GM21529 (cell line): ENCODE results near the gene RANBP10.
"Not testable (repeated sequence)": the region's sequence is repeated elsewhere in the genome, so short reads cannot be mapped to it uniquely, and the experiment has no call there.

Experiments
- ATAC-seq: cut with Tn5 transposase; IDR thresholded peaks from one replicate; pipeline ENCODE4 v1.9.1; 2021; ENCODE audit not compliant: unreplicated experiment

Gene RANBP10

GRCh38 chr16:67806428-67807147 lies at the start of gene RANBP10, which contains the start of gene TSNAXIP1:
RANBP10 (minus strand) TSS chr16:67806560; CDS start chr16:67806536, 24 bp downstream.
TSNAXIP1 (plus strand) TSS chr16:67806889; CDS start chr16:67807150, 261 bp downstream.
- ATAC-seq: peak; percentile 95

GRCh38 chr16:67855789-67856188 lies 49.4 kb upstream of the RANBP10 start:
- ATAC-seq: no peak

- ATAC-seq: no peak
Observed at GRCh38 chr16:67853670-67854069, 47.3 kb upstream of the RANBP10 start.

GRCh38 chr16:67848118-67848517 lies 41.8 kb upstream of the RANBP10 start:
- no peak for ATAC-seq

DNA sequence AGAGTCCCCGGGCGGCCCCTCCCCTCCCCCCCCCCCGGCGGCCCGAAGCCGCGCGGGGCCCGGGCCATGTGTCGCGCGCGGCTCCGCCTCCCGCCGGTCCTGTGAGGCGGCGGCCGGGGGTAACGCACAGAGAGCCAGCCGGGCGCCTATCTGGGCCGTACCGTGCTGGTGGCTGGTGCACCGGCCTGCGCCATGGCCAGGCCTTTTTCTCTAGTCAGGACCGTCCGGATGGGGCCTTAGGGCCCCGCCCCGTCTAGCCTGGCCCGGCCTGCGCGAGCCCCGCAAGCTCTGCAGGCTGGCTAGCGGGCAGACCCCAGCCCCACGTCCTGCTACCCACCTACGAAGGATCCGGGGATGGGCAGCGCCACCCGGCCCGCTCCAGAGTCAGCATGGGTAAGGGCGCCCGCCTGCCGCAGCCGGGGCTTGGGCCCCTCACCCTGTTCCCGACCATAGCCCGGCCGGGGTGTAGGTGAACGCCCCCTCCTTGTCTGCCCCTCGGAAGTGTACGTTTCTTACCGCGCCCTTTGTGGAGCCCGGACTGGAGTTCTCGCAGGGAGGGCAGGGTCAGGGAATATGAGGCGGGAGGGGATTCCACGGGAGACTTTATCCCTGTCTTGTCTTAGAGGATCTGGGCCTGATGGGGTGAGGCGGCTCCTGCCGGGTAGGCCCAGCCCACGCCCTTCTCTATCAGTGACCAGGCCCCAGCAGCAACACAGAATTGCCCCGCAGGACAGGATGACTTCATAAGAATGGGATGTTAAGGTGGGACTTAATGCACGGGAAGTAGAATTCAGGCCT lies 40.9 kb upstream of the RANBP10 start, which contains the start of gene CENPT:
CENPT (minus strand) TSS at position 630 of the 798 bp plus-strand sequence. CDS start 13,834 bp downstream, outside the sequence.
- peak; percentile 42 for ATAC-seq

DNA sequence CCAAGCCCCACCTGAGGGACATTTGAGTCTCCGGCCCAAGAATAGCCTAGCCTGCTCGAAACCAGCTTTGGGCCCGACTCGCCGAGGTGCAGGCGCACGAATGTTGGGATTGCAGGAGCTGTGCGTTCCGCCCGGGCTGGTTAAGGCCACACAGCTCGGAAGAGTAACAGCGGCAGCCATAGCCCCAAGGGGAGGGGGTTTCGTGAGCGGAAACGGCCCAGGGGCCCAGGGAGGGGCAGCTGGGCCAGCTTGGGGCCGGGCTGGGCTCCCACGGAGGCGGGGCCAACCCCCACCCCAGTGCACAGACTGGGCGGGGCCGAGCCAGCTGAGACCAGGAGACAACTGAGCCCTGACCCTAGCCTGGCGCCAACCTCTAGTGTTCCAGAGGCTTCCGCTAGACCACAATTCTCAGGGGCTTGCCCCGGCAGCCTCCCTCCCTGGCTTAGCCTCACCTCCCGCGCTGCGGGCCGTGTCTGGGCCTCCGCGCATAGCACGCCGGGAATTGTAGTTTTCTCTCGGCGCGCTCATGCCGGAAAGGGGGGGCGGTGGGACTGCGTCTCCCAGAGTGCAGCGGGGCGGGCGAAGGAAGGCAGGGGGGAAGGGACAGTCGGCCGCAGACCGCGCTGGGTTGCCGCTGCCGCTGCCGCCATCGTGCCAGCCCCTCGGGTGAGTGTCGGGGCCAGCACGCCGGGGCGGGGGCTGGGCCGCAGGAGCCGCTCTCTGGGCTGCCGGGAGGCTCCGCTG lies 40.1 kb upstream of the RANBP10 start, which contains the start of gene NUTF2:
NUTF2 (plus strand) TSS at position 614 of the 744 bp plus-strand sequence. CDS start 18,198 bp downstream, outside the sequence.
- ATAC-seq: peak; percentile 56

GRCh38 chr16:67846063-67846319 lies 39.6 kb upstream of the RANBP10 start:
- ATAC-seq: no peak

- ATAC-seq: no peak
Observed at GRCh38 chr16:67845291-67846062, 39.1 kb upstream of the RANBP10 start.

- no peak for ATAC-seq
Observed at GRCh38 chr16:67844497-67844896, 38.1 kb upstream of the RANBP10 start.

DNA sequence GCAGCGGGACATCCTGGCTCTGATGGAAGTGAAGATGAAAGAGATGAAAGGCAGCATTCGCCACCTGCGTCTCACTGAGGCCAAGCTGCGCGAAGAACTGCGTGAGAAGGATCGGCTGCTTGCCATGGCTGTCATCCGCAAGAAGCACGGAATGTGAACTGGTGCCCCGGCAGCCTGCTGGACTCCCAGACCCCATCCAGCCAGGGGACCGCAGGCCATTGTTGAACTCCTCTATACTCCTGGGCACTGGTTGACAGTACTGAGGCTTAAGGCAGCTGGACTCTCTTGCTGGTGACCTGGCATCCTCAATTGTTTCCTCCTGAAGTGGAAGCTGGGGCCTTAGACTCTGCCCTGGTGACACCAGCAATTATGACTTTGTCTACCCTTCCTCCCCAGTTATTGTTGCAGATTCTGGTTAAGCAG lies 37.0 kb upstream of the RANBP10 start:
- ATAC-seq: no peak

- ATAC-seq: peak; percentile 7
Observed at GRCh38 chr16:67842509-67843342, 36.4 kb upstream of the RANBP10 start.

GRCh38 chr16:67841816-67842508 lies 35.6 kb upstream of the RANBP10 start, which contains the start of gene THAP11:
THAP11 (plus strand) TSS chr16:67842320; CDS start chr16:67842555, 235 bp downstream.
- peak; percentile 45 for ATAC-seq

DNA sequence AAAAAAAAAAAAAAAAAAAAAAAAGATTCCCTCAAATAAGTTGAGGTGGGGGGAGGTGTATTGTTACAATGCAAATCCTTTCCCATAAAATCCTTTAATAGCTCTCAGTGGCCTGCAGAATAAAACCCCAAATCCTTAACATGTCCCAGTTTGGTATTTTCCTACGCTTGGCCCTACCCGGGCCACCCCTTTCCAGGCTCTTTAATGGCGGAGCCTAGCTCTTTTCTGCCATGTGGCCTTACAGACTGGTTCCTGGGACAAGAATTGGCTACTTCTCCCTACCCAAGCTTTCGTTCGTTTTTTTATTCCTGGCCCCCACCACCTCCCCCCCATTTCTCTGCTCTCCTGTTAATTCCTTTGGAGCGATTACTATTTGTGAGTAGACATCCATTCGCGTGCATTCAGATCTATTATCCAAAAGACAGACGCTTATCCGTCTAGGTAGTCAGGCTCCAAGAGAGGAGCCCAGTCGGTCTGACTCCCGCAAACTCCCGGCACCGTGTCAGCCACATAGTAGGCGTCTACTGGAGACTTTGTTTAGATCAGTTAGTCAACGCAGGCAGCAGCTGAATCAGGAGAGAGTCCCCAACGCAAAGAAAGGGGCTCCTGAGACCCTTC lies 34.9 kb upstream of the RANBP10 start:
- no peak for ATAC-seq

GRCh38 chr16:67837811-67838210 lies 31.5 kb upstream of the RANBP10 start:
- no peak for ATAC-seq

GRCh38 chr16:67837190-67837589 lies 30.8 kb upstream of the RANBP10 start:
- not testable (repeated sequence) for ATAC-seq

- no peak for ATAC-seq
Observed at GRCh38 chr16:67834242-67834614, 27.9 kb upstream of the RANBP10 start.

GRCh38 chr16:67833415-67834241 lies 27.3 kb upstream of the RANBP10 start:
- ATAC-seq: peak; percentile 96

- ATAC-seq: no peak
Observed at GRCh38 chr16:67833030-67833414, 26.7 kb upstream of the RANBP10 start.
